ENCODE measurements around the gene TBC1D8.

GRCh38 chr2:101146535-101146934 is 4.6 kb downstream of the TBC1D8 start:
- TF ChIP-seq ZNF274 (IDR thresholded peaks at IDR 0.05; ENCODE audit: low read depth, low read length): no peak
- no peak for TF ChIP-seq SUZ12 (IDR thresholded peaks at IDR 0.05; ENCODE audit: extremely low read depth, insufficient read depth, insufficient read length)

Measured in NT2/D1 (cell line).